Posterior vena cava (tissue), 2 donors: ENCODE data around the gene ZNF280D. TPM values are rescaled to one million over a fixed set of nuclear protein-coding genes. Genes with fewer than 3 reads are reported as not detected.
"Not testable (repeated sequence)": the region's sequence is repeated elsewhere in the genome, so short reads cannot be mapped to it uniquely, and the experiment has no call there.

Experiments used
- DNase-seq: peaks from one replicate; pipeline ENCODE4 v3.0.0-alpha.2; 2020; ENCODE audit warnings: low spot score
- intact Hi-C, 2 donors: fragments of 100-400 bp; cut with DNase I; formaldehyde crosslinking; loops; one replicate each; pipeline versions ENCODE4 v1.14.1 to v1.14.2; 2022 to 2023
- long read RNA-seq, 2 donors: library from polyadenylated mRNA; unstranded; transcript quantifications; one replicate each; pipeline ENCODE4 v2.0.0, GENCODE V29; 2020 to 2021
- total RNA-seq, 2 donors: library from RNA; stranded (reverse); fragmentation: NEBNext Ultra II Directional; extraction: Animal tissue kit (Norgen Biotek cat#: 25700); gene quantifications; one replicate each; pipeline ENCODE4 v1.2.1, GENCODE V29; 2021
- donor health status: DM: yes; HTN: yes; CAD: no.
- donor health status: DM: yes; HTN: yes; CAD: no.

Gene ZNF280D, protein sequence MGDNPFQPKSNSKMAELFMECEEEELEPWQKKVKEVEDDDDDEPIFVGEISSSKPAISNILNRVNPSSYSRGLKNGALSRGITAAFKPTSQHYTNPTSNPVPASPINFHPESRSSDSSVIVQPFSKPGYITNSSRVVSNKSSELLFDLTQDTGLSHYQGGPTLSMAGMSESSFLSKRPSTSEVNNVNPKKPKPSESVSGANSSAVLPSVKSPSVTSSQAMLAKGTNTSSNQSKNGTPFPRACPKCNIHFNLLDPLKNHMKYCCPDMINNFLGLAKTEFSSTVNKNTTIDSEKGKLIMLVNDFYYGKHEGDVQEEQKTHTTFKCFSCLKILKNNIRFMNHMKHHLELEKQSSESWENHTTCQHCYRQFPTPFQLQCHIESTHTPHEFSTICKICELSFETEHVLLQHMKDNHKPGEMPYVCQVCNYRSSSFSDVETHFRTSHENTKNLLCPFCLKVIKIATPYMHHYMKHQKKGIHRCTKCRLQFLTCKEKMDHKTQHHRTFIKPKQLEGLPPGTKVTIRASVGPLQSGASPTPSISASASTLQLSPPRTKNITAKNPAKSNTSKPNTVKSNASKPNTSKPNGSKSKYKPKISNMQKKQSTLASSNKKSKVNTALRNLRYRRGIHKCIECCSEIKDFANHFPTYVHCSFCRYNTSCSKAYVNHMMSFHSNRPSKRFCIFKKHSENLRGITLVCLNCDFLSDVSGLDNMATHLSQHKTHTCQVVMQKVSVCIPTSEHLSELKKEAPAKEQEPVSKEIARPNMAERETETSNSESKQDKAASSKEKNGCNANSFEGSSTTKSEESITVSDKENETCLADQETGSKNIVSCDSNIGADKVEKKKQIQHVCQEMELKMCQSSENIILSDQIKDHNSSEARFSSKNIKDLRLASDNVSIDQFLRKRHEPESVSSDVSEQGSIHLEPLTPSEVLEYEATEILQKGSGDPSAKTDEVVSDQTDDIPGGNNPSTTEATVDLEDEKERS
- total RNA-seq, result 10 to 100 TPM; 53.5 to 60.9 TPM
- long read RNA-seq, donor 1, partial matches to known transcripts, result 1 of 4 reads
- long read RNA-seq, donor 1, other reads (novel, unspliced or antisense), result 2 of 4 reads
- long read RNA-seq, donor 2, full-length matches to known transcripts, result 2 of 11 reads
- long read RNA-seq, donor 2, partial matches to known transcripts, result 5 of 11 reads
- long read RNA-seq, donor 2, other reads (novel, unspliced or antisense), result 4 of 11 reads

DNA sequence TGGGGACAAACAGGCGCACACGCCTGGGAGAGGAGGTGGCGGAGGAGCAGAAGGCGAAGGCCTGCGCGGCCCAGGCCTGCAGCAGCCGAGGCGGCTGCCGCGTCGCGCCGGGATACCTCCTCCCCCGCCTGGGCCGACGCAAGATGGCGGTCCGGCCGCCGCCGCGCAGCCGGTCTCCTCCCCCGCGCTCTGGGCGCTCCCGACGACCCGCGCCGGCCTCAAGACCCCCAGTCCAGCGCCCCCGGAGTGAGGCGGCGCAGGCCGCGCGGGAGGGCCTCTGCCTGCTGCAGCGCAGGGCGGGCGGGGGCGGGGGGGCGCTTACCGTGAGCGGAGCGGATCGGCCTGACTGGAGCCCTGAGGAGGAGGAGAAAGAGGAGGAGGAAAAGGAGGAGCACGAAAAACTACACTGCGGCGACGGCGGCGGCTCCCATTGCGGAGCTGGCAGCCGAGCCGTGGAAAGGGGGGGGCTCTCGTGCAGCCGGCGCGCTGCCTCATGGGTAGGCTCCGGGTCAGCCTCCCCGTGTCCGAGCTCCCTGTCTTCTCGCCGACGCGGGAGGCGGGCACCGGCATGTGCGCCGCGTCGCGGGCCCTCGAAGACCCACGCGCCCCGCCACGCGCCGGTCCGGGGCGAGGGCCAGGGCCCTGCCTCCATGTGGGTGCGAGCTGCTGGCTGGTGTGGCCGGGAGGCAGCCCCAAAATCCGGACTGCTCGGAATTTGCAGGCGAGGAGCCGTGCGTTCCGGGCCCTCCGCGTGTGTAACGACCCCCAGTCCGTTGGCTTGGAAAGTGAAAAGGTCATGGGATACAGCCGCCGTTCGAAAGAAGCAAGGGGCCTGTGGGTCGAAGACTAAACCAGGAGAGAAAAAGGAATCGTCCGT is at the start of gene ZNF280D:
Gene ZNF280D, minus strand, starts transcription at position 374 of the 877 bp plus-strand sequence. CDS start 26,400 bp downstream, outside the sequence.
- intact Hi-C loops, result no loop called here
- DNase-seq, result peak; percentile 97

DNA sequence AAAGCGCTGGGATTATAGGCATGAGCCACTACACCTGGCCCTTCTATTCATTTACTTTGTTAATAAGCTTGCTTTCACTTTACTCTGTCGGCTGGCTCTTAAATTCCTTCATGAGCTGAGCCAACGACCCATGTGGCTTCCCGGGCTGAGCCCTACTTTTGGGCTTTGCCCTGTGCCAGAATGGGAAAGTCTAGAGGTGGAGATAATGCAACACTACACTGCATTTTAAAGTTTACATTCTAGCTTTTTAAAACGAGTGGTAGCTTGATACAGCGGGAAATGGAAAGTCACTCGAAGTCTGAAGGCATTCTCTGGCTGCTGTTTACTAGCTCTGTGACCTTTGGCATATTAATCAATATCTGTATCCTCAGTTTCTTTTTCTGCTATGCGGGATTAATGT is 49.0 kb upstream of the ZNF280D start:
- no peak for DNase-seq
- intact Hi-C loops, result no loop called here

DNA sequence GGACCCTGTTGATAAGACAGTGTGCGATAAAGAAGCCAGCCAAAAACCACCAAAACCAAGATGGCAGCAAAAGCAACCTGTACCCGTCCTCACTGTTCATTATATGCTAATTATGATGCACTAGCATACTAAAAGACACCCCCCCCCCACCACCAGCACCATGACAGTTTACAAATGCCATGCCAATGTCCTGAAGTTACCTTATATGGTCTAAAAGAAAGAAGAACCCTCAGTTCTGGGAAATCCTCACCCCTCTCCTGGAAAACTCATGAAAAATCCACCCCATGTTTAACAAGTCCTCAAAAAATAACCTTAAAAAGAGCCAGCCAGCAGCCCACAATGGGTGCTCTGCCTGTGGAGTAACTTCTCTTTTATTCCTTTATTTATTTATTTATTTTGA is 48.4 kb upstream of the ZNF280D start:
- intact Hi-C loops, result no loop called here
- no peak for DNase-seq

DNA sequence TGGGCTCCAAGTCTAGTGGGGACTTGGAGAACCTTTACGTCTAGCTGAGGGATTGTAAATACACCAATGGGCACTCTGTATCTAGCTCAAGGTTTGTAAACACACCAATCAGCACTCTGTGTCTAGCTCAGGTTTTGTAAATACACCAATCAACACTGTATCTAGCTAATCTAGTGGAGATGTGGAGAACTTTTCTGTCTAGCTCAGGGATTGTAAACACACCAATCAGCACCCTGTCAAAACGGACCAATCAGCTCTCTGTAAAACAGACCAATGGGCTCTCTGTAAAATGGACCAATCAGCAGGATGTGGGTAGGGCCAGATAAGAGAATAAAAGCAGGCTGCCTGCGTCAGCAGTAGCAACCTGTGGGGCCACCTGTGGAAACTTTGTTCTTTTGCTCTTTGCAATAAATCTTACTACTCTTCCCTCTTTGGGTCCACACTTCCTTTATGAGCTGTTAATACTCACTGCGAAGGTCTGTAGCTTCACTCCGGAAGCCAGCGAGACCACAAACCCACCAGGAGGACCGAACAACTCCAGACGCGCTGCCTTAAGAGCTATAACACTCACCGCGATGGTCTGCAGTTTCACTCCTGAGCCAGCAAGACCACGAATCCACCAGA is 46.9 kb upstream of the ZNF280D start:
- intact Hi-C loops, DNase-seq: not testable (repeated sequence)

DNA sequence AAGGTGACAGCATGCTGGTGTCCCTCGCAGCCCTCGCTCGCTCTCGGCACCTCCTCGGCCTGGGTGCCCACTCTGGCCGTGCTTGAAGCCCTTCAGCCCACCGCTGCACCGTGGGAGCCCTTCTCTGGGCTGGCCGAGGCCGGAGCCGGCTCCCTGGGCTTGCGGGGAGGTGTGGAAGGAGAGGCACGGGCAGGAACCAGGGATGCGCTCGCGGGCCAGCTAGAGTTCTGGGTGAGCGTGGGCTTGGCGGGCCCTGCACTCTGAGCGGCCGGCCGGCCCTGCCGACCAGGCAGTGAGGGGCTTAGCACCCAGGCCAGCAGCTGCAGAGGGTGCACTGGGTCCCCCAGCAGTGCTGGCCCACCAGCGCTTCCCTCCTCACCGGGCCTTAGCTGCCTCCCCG is 46.1 kb upstream of the ZNF280D start:
- DNase-seq, intact Hi-C loops: not testable (repeated sequence)

DNA sequence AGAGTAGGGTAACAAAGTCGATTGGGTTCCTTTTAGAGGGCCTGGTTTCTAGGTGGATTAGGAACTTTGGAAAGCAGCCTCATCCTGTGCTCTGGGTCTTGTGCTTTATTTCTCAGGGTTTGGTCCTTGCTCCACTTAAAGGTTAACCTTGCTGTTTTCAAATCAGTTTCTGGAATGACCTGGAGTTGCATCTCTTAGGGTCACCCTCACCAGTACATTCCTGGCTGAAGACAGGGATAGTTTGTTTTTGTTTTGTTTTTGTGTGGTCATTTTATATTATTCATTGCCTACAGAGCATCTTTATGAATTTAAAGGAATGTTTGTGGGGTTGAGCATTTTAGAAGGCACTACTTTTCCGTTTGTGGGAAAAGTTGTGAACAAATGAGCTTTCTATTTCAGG is 45.5 kb upstream of the ZNF280D start:
- DNase-seq, result no peak
- intact Hi-C loops, result no loop called here

DNA sequence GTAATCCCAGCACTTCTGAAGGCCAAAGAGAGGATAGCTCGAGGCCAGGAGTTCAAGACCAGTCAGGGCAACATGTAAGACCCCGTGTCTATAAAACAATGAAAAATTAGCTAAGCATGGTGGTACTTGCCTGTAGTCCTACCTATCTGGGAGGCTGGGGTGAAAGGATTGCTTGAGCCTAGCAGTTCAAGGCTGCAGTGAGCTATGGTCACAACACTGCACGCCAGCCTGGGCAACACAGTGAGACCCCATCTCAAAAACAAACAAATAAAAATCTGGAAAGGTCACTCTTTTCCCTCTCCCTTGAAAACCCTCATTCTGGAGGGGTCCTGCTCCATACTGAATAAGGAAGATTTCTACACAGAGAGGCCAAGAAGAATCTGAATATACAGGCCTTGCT is 43.5 kb upstream of the ZNF280D start:
- no peak for DNase-seq
- intact Hi-C loops, result no loop called here

DNA sequence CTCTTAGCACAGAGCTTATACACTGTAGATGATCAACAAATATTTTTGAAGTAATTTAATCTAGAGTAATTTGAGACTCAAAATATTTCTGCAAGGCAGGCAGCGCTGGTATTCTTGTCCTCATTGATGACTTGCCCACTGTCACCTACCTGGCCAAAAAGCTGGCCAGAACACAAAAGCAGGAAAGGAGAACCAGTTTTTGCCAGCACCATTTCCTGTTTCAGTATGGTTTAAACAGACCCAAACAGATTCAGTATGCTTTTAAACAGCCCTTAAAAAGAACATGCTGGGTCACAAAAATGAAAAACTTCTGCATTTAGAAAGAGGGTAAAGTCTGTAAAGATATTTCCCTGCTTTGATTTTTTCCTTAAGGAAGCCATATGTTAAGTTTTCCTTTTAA is 42.3 kb upstream of the ZNF280D start:
- intact Hi-C loops, result no loop called here
- no peak for DNase-seq

DNA sequence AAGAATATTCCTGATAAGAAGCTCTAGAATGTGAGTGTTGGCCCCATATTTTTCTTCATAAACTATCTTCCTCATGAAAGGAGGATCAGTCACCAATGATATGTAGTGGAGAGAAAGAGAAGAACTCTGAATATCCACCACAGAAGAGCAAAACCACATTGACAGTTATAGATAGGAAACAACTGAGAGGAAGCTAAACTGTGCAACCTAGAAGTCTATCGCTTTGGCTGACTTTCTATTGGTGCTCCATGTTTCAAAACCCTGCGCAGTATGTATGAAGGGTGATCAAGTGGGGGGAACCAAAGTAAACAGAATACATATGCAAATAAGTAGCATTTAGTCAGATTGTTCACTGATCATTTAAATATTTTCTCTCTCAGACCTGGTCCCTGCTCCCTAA is 41.0 kb upstream of the ZNF280D start:
- DNase-seq, result no peak
- intact Hi-C loops, result no loop called here

DNA sequence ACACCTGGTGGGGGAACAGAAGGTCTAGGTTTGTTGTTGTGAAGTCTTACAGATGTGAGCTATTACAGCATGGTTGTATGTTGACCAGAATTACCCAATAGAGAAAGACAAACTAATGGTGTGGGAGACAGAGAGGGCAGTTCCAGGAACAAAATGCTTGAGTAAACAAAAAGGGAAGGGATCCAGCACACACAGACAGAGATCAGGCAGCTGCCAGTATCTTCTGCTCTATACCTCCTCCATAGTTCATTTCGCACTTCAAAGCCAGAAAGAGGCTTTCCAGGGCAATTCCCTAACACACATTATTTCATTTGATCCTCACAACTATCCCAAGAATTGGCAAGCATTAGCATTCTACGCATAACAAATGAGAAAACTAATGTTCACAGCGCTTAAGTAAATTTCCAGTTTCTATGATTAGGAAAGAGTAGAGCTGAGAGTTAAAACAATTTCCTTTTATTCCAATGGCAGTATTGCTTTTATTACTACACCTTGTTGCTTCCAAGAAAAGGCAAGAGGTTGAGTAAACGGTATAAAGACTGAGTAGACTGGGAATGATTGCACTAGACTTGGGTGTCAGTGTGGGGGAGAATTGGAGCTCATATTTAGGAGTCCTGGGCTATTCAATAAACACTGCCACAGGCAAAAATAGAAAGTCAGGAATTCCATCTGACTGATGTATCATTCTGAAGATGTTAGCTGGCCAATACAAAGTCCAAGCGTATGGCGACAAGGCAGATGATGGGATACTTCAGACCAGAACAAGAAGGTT is 39.7 kb upstream of the ZNF280D start:
- DNase-seq, result no peak
- intact Hi-C loops, result no loop called here

DNA sequence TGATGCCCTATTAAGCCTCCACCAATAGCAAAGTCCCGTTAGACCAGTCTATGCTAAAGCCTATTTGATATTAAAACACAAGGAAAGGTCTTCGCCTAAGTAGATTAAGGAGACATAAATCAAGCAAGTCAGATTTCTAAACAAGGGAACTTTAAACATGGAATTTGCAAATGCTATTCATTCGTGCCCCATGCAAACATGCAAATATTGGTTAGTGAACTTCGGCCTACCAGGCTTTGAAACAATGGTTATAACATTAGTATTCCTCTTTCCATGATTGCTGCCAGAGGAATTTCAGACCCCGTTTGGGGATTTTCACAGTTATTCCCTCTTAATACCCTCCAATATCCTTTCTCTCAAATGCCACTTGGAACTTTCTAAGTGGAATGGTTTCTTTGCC is 36.9 kb upstream of the ZNF280D start:
- intact Hi-C loops, result no loop called here
- DNase-seq, result no peak

DNA sequence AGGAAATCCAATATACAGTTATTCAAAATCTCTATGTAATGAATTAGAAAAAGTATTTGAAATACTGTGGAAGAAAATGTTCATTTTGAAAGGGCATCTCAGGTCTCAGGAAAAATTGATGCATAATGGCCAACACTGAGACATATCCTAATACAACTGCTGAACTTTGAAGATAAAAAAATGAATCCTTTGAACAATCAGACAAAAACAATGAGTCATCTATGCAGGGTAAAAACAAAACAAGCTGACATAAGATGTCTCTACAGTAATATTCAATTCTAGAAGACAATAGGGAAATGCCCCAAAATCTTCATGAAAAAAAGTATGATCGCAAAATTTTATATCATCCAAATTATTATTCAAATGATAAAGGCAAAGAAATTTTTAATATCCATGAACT is 34.0 kb upstream of the ZNF280D start:
- intact Hi-C loops, result no loop called here
- no peak for DNase-seq

DNA sequence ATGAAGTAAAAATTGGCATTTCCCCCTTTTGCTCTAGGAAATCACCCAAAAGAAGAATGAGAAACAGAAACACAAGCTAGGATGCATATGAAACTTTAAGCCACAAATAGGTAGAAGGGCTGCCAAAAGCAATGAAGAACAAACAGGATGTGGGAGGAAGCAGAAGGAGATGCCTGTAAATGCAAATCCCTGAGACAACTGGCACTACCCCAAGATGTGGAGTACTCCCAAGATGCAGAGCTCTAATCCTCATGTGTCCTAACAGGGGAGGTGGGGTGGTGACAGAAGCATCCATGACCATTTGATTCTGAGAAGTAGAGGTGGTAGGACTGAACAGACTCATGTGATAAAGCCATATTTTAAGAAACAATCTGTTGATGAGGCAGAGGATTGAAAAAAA is 31.9 kb upstream of the ZNF280D start:
- DNase-seq, result no peak
- intact Hi-C loops, result no loop called here

DNA sequence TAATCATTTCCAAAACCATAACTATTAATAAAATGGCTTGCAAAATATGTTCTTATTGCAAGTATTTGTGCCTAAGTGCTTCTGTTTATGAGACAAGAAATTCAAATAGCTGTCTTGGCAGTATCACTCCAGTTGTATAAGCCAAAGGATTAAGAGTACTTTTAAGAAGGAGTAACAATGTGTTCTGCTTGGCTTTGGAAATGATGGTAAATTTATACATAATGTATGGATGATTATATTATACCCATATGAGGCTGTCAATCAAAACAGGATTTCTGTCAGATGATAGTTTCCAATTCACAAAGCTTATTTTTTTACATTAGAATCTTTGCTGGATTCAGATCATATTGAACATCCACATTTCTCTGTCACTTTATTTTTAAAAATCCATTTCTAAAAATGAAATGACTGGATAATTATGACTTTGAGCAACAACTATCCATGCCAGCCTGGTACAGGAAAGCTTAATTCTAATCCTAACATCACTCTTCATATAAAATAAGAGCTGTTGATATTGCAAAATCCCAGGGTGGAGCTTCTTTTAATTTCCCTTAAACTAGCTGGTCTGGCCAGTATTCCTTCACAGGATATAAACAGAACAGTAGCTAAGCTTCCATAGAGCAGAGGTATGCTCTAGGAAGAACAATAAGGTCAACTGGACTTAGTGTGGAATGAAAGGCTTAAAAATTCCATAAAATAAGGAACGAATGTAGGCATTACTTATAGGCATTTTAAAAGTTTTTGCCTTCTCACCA is 30.0 kb upstream of the ZNF280D start:
- DNase-seq, result no peak
- intact Hi-C loops, result no loop called here

DNA sequence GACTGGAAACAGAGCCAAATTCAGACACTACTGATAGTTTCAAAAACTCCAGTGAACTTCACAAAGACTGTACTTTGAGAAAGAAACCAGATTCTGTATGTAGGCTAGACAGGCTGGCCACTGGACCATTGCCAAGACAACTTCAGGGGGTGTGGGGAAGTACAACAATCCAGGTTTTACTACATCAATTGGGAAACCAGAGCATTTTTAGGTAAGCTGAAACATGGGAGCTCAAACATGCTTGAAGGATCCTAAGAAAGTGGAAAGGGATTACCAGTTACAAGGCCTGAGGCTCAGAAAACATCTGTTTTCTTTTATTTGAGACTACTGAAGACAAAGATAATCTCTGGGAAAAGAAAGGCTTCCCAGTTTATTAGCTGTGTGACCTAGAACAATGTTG is 26.9 kb upstream of the ZNF280D start:
- no peak for DNase-seq
- intact Hi-C loops, result no loop called here

DNA sequence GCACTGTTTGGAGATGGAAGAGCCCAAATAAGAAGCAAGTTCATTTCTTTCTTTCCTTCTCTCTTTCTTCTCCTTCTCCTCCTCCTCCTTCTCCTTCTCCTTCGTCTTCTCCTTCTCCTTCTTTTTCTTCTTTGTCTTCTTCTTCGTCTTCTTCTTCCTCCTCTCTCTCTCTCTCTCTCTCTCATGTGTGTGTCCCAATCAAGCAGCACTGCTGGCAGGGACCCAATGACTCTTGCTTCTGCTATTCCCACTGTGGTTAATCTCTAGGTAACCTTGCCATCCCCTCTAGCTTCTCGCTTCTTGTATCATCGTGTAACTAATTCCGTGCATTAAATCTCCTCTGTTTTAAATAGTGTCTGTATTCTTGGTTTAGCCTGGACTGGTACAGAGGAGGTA is 26.1 kb upstream of the ZNF280D start:
- intact Hi-C loops, result no loop called here
- no peak for DNase-seq

DNA sequence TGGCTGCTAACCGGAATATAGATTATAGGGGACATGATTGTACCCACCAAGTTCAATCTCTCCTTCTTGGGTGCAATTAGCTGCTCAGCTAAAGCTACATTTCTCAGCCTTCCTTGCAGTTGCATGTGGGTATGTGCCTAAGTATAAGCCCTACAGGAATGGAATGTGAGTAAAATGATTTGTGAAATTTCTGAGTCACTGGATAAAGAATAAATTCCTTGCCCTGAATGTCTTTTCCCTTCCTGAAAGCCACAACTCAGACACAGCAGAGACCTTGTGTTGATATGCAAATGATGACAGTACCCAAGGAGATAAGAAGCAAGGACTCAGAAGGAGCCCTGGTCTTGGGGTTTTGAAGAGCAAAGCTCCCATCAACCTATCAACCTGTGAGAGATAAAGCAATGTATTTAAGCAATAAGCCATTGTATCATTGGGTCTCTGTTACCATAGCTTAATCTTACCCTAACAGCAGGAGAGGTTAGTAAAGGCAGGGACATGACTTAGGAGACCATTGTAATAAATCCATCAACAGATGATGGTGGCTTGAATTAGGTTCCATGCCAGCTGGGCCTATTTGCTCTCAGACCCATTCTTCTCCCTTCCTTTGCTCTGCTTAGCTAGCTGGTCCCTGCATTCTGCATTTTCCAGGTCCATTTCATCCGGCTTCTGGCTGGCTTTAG is 25.6 kb upstream of the ZNF280D start:
- no peak for DNase-seq
- intact Hi-C loops, result no loop called here
